SK-N-SH (cell line): ENCODE results near the gene CHPF2. TPM values are rescaled to one million over a fixed set of nuclear protein-coding genes. Genes with fewer than 3 reads are reported as not detected.

Source experiments
- CTCF ChIA-PET: fragments of 300-600, 350-600 bp; formaldehyde crosslinking; extraction: SDS; loops from one replicate; lab custom pipeline; 2021; lab: Yijun Ruan, JAX
- POLR2A ChIA-PET: fragments of 350-600 bp; sonication (Branson Sonifier 250); formaldehyde crosslinking; extraction: SDS; loops from one replicate; lab custom pipeline; 2020; ENCODE audit warnings: antibody characterized with exemption, inconsistent platforms; lab: Yijun Ruan, JAX
- DNase-seq: peaks from one replicate; pipeline ENCODE4 v3.0.0; 2012
- H2AFZ ChIP-seq: fragments of 200-600 bp; sonication (generic); 2 replicates; pipeline ENCODE4 v1.8.1; 2016; ENCODE audit warnings: antibody characterized with exemption, mild to moderate bottlenecking, low read depth
- H3F3A ChIP-seq: fragments of 200-600 bp; sonication (generic); replicated peaks from 2 replicates; pipeline ENCODE3; 2016; ENCODE audit warnings: antibody characterized with exemption, mild to moderate bottlenecking; ENCODE audit not compliant: insufficient read depth
- H3K27ac ChIP-seq, 2 experiments: fragments of 200-500 bp in 1 of 2; fragments of 200-600 bp in 1 of 2; sonication (Bioruptor generic) in 1 of 2; sonication (generic), shearing (Covaris generic) in 1 of 2; 2 replicates each; pipeline versions ENCODE4 v1.5.1 to v1.6.1; 2014 to 2016; ENCODE audit warnings: low read depth in 2 of 2, inconsistent platforms in 1 of 2, low read length in 1 of 2, mild to moderate bottlenecking in 1 of 2, mixed read lengths in 1 of 2
- H3K27me3 ChIP-seq: fragments of 200-600 bp; sonication (generic), shearing (Covaris generic); 2 replicates; pipeline ENCODE4 v1.6.1; 2016; ENCODE audit warnings: mixed run types; ENCODE audit not compliant: insufficient read depth
- H3K36me3 ChIP-seq, 2 experiments: fragments of 200-500 bp in 1 of 2; fragments of 200-600 bp in 1 of 2; sonication (Bioruptor generic) in 1 of 2; sonication (generic) in 1 of 2; replicated peaks in 1 of 2; 2 replicates each; pipeline versions ENCODE3 to v1.5.1; 2014 to 2016; ENCODE audit warnings: low read length in 1 of 2, mild to moderate bottlenecking in 1 of 2; ENCODE audit not compliant: insufficient read depth in 2 of 2, control insufficient read depth in 1 of 2
- H3K4me1 ChIP-seq, 2 experiments: fragments of 200-500 bp in 1 of 2; fragments of 200-600 bp in 1 of 2; sonication (Bioruptor generic) in 1 of 2; sonication (generic), shearing (Covaris generic) in 1 of 2; 2 replicates each; pipeline versions ENCODE4 v1.5.1 to v1.6.1; 2014 to 2016; ENCODE audit warnings: low read depth in 1 of 2, low read length in 1 of 2, mixed run types in 1 of 2; ENCODE audit not compliant: insufficient read depth in 2 of 2, control insufficient read depth in 1 of 2
- H3K4me2 ChIP-seq: fragments of 200-600 bp; sonication (generic), shearing (Covaris generic); 2 replicates; pipeline ENCODE4 v1.6.1; 2017; ENCODE audit warnings: mixed run types
- H3K4me3 ChIP-seq, 2 experiments: fragments of 200-500 bp in 1 of 2; fragments of 200-600 bp in 1 of 2; sonication (Bioruptor generic) in 1 of 2; sonication (generic), shearing (Covaris generic) in 1 of 2; 2 replicates each; pipeline versions ENCODE4 v1.5.1 to v1.8.1; 2014 to 2016; ENCODE audit warnings: low read depth in 2 of 2, inconsistent platforms in 1 of 2, low read length in 1 of 2, mild to moderate bottlenecking in 1 of 2, mixed read lengths in 1 of 2, moderate library complexity in 1 of 2
- H3K79me2 ChIP-seq: fragments of 200-600 bp; sonication (generic); 2 replicates; pipeline ENCODE4 v1.8.1; 2017; ENCODE audit warnings: mild to moderate bottlenecking; ENCODE audit not compliant: insufficient read depth
- H3K9ac ChIP-seq: fragments of 200-600 bp; sonication (generic); 2 replicates; pipeline ENCODE4 v1.6.1; 2017; ENCODE audit warnings: mixed run types
- H3K9me2 ChIP-seq: fragments of 200-600 bp; sonication (generic); 2 replicates; pipeline ENCODE4 v1.6.1; 2017; ENCODE audit warnings: mixed run types
- H3K9me3 ChIP-seq: fragments of 200-600 bp; sonication (generic); 2 replicates; pipeline ENCODE4 v1.6.1; 2017; ENCODE audit warnings: mixed run types, mild to moderate bottlenecking, moderate library complexity
- H4K20me1 ChIP-seq: fragments of 200-600 bp; sonication (generic); 2 replicates; pipeline ENCODE4 v1.6.1; 2017; ENCODE audit warnings: mild to moderate bottlenecking, mixed run types; ENCODE audit not compliant: insufficient read depth
- CHD2 ChIP-seq: fragments of 150-350 bp; IDR thresholded peaks from 2 replicates; pipeline ENCODE4 v1.6.1; 2018; ENCODE audit warnings: low read length; ENCODE audit not compliant: partially characterized antibody
- FOSL2 ChIP-seq: IDR thresholded peaks from 2 replicates; pipeline ENCODE4 v1.4.0; 2012; ENCODE audit warnings: low read depth, mild to moderate bottlenecking, moderate library complexity, borderline replicate concordance
- FOXM1 ChIP-seq: IDR thresholded peaks from 2 replicates; pipeline ENCODE4 v1.4.0; 2012; ENCODE audit warnings: low read depth, mild to moderate bottlenecking
- GABPA ChIP-seq: IDR thresholded peaks from 2 replicates; pipeline ENCODE4 v1.4.0; 2012; ENCODE audit warnings: low read depth, mild to moderate bottlenecking
- JUND ChIP-seq: IDR thresholded peaks from 2 replicates; pipeline ENCODE4 v1.4.0; 2012
- MEF2A ChIP-seq: IDR thresholded peaks from 2 replicates; pipeline ENCODE4 v1.4.0; 2012; ENCODE audit warnings: low read depth, borderline replicate concordance
- MXI1 ChIP-seq: IDR thresholded peaks from 2 replicates; pipeline ENCODE4 v1.6.1; 2012; ENCODE audit warnings: mild to moderate bottlenecking, low read depth, low read length, improper control_type of control experiment
- NRF1 ChIP-seq: IDR thresholded peaks from 2 replicates; pipeline ENCODE4 v1.6.1; 2012; ENCODE audit warnings: low read depth, mild to moderate bottlenecking, low read length
- PBX3 ChIP-seq: IDR thresholded peaks from 2 replicates; pipeline ENCODE4; 2012
- POLR2AphosphoS5 ChIP-seq: IDR thresholded peaks from 2 replicates; pipeline ENCODE4 v1.6.1; 2012; ENCODE audit warnings: low read depth, low read length
- RCOR1 ChIP-seq: fragments of 150-350 bp; IDR thresholded peaks from 2 replicates; pipeline ENCODE4 v1.6.1; 2017; ENCODE audit warnings: antibody characterized with exemption, low read length
- SIN3A ChIP-seq: IDR thresholded peaks from 2 replicates; pipeline ENCODE4 v1.6.1; 2012; ENCODE audit warnings: low read depth, mild to moderate bottlenecking, low read length, moderate library complexity, borderline replicate concordance
- TCF12 ChIP-seq: IDR thresholded peaks from 2 replicates; pipeline ENCODE4 v1.4.0; 2012
- USF1 ChIP-seq: IDR thresholded peaks from 2 replicates; pipeline ENCODE4 v1.4.0; 2012; ENCODE audit warnings: low read depth, borderline replicate concordance
- WGBS: methylation state at CpG from one replicate; pipeline ENCODE4 v1.1.6; 2017; ENCODE audit warnings: low lambda C conversion rate; 5-methylcytosine and 5-hydroxymethylcytosine counted together
- polyA plus RNA-seq, 3 experiments: library from polyadenylated mRNA; depleted of rRNA; stranded (reverse); fragments of >200 nt; gene quantifications; 2 replicates each; pipeline ENCODE4 v1.2.3, GENCODE V29; 2012
- TF ChIP-seq, protein P1 (sequence below): fragments of 150-350 bp; IDR thresholded peaks from 2 replicates; pipeline ENCODE4 v1.6.1; 2017; ENCODE audit warnings: antibody characterized with exemption, low read length, low read depth, borderline replicate concordance
- TF ChIP-seq, protein P2 (sequence below): fragments of 150-350 bp; IDR thresholded peaks from 2 replicates; pipeline ENCODE4 v1.6.1; 2016; ENCODE audit warnings: mild to moderate bottlenecking, low read depth, low read length
- TF ChIP-seq, protein P3 (sequence below): IDR thresholded peaks from 2 replicates; pipeline ENCODE4 v1.4.0; 2012; ENCODE audit warnings: low read depth
- TF ChIP-seq, protein P4 (sequence below): fragments of 200-600 bp; sonication (generic); IDR thresholded peaks from 2 replicates; pipeline ENCODE4 v1.6.1; 2017; ENCODE audit warnings: antibody characterized with exemption, mild to moderate bottlenecking, moderate library complexity

The CHPF2 gene
- polyA plus RNA-seq, 1 of the 3 experiments (the other 2 are of a cell fraction), result 68.6 TPM

GRCh38 chr7:151186640-151187408 is 45.5 kb upstream of the CHPF2 start, which contains the start of gene ASB10 (continued):
- TF ChIP-seq SIN3A (no peak), MXI1 (no peak), CHD2 (no peak), GABPA (no peak), FOXM1 (no peak), USF1 (no peak)

DNA sequence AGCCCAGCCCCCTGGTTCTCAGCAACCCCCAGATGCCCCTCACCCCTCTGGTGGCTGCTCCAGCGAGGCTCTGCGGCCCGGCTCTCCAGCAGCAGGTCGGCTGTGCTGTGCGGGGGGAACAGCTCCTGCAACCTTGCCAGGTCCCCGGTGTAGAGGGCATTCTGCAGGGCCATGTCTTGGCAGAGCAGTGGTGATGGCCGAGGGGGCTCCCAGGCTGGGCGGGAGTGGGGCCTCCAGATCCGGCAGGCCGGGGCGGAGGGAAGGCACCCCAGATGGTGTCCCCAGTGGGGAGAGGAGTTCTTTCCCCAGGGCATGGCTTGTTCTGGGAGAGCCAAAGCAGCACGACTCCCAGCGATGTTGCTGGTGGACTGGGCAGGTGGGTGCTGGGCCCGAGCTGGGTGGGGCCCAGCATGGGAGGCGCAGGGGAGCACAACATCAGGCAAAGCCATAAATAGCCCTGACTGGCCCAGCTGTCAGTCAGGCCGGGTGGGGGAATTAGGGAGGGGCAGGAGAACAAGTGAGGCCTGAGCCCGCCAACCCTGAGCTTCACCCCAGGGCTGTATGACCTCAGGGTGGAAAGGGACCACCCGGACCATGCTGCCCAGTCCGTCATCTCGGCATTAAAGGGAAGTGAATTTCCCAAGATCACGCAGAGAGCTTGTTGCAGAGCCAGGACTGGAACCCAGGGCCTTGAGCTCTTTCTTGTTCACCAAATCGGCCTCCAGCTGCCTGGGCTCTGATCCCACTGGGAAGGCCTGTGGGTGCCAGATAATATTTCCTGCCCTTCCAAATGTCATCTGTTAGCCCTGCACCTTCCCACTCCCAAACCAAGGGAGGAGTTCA is 44.7 kb upstream of the CHPF2 start:
- Histone ChIP-seq H3K9me2 (no peaks in the 10 kb centered on the region), H3K9ac (no peak overlapping the region), H3K36me3 (no peaks in the 10 kb centered on the region), H2AFZ (no peak overlapping the region), H3K79me2 (no peaks in the 10 kb centered on the region), H3K9me3 (no peaks in the 10 kb centered on the region), H4K20me1 (no peaks in the 10 kb centered on the region), H3K4me1 (no peaks in the 10 kb centered on the region), H3K27me3 (peaks cover 54% of the 10 kb centered on the region), H3K4me2 (no peak overlapping the region), H3K4me3 (no peak overlapping the region), H3K27ac (no peak overlapping the region), H3F3A (no peaks in the 10 kb centered on the region)
- ChIA-PET POLR2A (interaction anchor here (0.7 kb wide), 1 partner anchor 21 kb away, joined by 3 read pairs; no protein-coding TSS in a partner anchor), CTCF (interaction anchor here (0.9 to 1.6 kb wide), 3 partner anchors 26 to 64 kb away, joined by 4 to 6 read pairs (median 5); no protein-coding TSS in a partner anchor)
- DNase-seq, result no peak
- TF ChIP-seq NRF1, result no peak
- TF ChIP-seq, protein P1, sequence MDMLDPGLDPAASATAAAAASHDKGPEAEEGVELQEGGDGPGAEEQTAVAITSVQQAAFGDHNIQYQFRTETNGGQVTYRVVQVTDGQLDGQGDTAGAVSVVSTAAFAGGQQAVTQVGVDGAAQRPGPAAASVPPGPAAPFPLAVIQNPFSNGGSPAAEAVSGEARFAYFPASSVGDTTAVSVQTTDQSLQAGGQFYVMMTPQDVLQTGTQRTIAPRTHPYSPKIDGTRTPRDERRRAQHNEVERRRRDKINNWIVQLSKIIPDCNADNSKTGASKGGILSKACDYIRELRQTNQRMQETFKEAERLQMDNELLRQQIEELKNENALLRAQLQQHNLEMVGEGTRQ, result no peak
- 51% methylated on average over 12 of the region's 22 CpGs for WGBS

GRCh38 chr7:151188252-151188542 is 44.1 kb upstream of the CHPF2 start:
- Histone ChIP-seq H3K27ac (no peak overlapping the region), H3K36me3 (no peaks in the 10 kb centered on the region), H3F3A (no peaks in the 10 kb centered on the region), H2AFZ (no peak overlapping the region), H3K4me1 (no peaks in the 10 kb centered on the region), H3K9ac (no peak overlapping the region), H3K4me2 (no peak overlapping the region), H3K79me2 (no peaks in the 10 kb centered on the region), H3K9me3 (no peaks in the 10 kb centered on the region), H3K9me2 (no peaks in the 10 kb centered on the region), H3K4me3 (no peak overlapping the region), H4K20me1 (no peaks in the 10 kb centered on the region), H3K27me3 (peaks cover 52% of the 10 kb centered on the region)
- no peak for DNase-seq
- 49% methylated on average over 5 of the region's 5 CpGs for WGBS
- ChIA-PET POLR2A (no interaction called here), CTCF (interaction anchor here (0.9 to 1.6 kb wide), 3 partner anchors 25 to 64 kb away, joined by 4 to 6 read pairs (median 5); no protein-coding TSS in a partner anchor)
- TF ChIP-seq JUND, result no peak
- TF ChIP-seq TCF12, result no peak
- no peak for TF ChIP-seq POLR2AphosphoS5
- TF ChIP-seq, protein P2, sequence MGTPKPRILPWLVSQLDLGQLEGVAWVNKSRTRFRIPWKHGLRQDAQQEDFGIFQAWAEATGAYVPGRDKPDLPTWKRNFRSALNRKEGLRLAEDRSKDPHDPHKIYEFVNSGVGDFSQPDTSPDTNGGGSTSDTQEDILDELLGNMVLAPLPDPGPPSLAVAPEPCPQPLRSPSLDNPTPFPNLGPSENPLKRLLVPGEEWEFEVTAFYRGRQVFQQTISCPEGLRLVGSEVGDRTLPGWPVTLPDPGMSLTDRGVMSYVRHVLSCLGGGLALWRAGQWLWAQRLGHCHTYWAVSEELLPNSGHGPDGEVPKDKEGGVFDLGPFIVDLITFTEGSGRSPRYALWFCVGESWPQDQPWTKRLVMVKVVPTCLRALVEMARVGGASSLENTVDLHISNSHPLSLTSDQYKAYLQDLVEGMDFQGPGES, result no peak
- TF ChIP-seq FOSL2, result no peak
- no peak for TF ChIP-seq RCOR1
- TF ChIP-seq SIN3A, result no peak
- TF ChIP-seq, protein P3, sequence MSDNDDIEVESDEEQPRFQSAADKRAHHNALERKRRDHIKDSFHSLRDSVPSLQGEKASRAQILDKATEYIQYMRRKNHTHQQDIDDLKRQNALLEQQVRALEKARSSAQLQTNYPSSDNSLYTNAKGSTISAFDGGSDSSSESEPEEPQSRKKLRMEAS, result no peak
- no peak for TF ChIP-seq MEF2A
- TF ChIP-seq PBX3, result no peak
- TF ChIP-seq MXI1, result no peak
- TF ChIP-seq, protein P4, sequence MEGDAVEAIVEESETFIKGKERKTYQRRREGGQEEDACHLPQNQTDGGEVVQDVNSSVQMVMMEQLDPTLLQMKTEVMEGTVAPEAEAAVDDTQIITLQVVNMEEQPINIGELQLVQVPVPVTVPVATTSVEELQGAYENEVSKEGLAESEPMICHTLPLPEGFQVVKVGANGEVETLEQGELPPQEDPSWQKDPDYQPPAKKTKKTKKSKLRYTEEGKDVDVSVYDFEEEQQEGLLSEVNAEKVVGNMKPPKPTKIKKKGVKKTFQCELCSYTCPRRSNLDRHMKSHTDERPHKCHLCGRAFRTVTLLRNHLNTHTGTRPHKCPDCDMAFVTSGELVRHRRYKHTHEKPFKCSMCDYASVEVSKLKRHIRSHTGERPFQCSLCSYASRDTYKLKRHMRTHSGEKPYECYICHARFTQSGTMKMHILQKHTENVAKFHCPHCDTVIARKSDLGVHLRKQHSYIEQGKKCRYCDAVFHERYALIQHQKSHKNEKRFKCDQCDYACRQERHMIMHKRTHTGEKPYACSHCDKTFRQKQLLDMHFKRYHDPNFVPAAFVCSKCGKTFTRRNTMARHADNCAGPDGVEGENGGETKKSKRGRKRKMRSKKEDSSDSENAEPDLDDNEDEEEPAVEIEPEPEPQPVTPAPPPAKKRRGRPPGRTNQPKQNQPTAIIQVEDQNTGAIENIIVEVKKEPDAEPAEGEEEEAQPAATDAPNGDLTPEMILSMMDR, result no peak
